Keratinocyte (primary cell): ENCODE data around the gene PEDS1. TPM values are rescaled to one million over a fixed set of nuclear protein-coding genes. Genes with fewer than 3 reads are reported as not detected.

Experiments
- DNase-seq: peaks from one replicate; pipeline ENCODE4 v3.0.0-alpha.2; 2011; ENCODE audit warnings: low read depth, missing footprints, low spot score
- FAIRE-seq: peaks from 2 replicates; lab custom pipeline; 2011; peaks lifted over from hg19 to GRCh38; lab: Jason Lieb, UNC
- H2AFZ ChIP-seq: 2 replicates; pipeline ENCODE4 v1.6.0; 2012; ENCODE audit warnings: low read length, control low read depth, inconsistent platforms; ENCODE audit not compliant: control insufficient read depth
- H3K27ac ChIP-seq: 2 replicates; pipeline ENCODE4 v1.5.1; 2011; ENCODE audit warnings: low read length; ENCODE audit not compliant: control insufficient read depth, insufficient read depth
- H3K27me3 ChIP-seq: 3 replicates; pipeline ENCODE4 v1.6.0; 2011; ENCODE audit warnings: low read length; ENCODE audit not compliant: control insufficient read depth, insufficient read depth; ENCODE audit errors: extremely low read depth
- H3K36me3 ChIP-seq, 2 experiments: 2 replicates in 1 of 2; 3 replicates in 1 of 2; pipeline ENCODE4 v1.5.1; 2011; ENCODE audit warnings: low read length in 2 of 2, mild to moderate bottlenecking in 1 of 2; ENCODE audit not compliant: control insufficient read depth in 2 of 2, insufficient read depth in 2 of 2; ENCODE audit errors: extremely low read depth in 1 of 2
- H3K4me1 ChIP-seq: 3 replicates; pipeline ENCODE4 v1.5.1; 2011; ENCODE audit warnings: low read length; ENCODE audit not compliant: control insufficient read depth, insufficient read depth; ENCODE audit errors: extremely low read depth
- H3K4me2 ChIP-seq: 3 replicates; pipeline ENCODE4 v1.6.0; 2011; ENCODE audit warnings: low read depth, low read length; ENCODE audit not compliant: control insufficient read depth, insufficient read depth; ENCODE audit errors: extremely low read depth
- H3K4me3 ChIP-seq, 3 experiments: fragments of 200-600 bp in 1 of 3; sonication (generic) in 1 of 3; 2 replicates in 2 of 3; 3 replicates in 1 of 3; pipeline ENCODE4 v1.5.1; 2011 to 2016; ENCODE audit warnings: low read length in 3 of 3, mild to moderate bottlenecking in 3 of 3, control low read depth in 2 of 3, inconsistent platforms in 1 of 3, low read depth in 1 of 3, mixed read lengths in 1 of 3, mixed run types in 1 of 3, moderate library complexity in 1 of 3; ENCODE audit not compliant: control insufficient read depth in 2 of 3, insufficient read depth in 2 of 3; ENCODE audit errors: extremely low read depth in 1 of 3
- H3K79me2 ChIP-seq: 2 replicates; pipeline ENCODE4 v1.6.0; 2012; ENCODE audit warnings: low read length; ENCODE audit not compliant: control insufficient read depth, insufficient read depth
- H3K9ac ChIP-seq: 3 replicates; pipeline ENCODE4 v1.6.0; 2011; ENCODE audit warnings: low read length; ENCODE audit not compliant: control insufficient read depth, insufficient read depth; ENCODE audit errors: extremely low read depth
- H3K9me1 ChIP-seq: 3 replicates; pipeline ENCODE4 v1.6.0; 2011; ENCODE audit warnings: low read length; ENCODE audit not compliant: control insufficient read depth, insufficient read depth; ENCODE audit errors: extremely low read depth
- H3K9me3 ChIP-seq: 2 replicates; pipeline ENCODE4 v1.5.1; 2012; ENCODE audit warnings: low read depth, low read length; ENCODE audit not compliant: control insufficient read depth
- H4K20me1 ChIP-seq: 3 replicates; pipeline ENCODE4 v1.6.0; 2011; ENCODE audit warnings: low read length; ENCODE audit not compliant: control insufficient read depth, insufficient read depth; ENCODE audit errors: extremely low read depth
- EZH2 ChIP-seq: IDR thresholded peaks from one replicate; pipeline ENCODE4 v1.6.1; 2012; ENCODE audit warnings: inconsistent platforms, mild to moderate bottlenecking, low read length, moderate library complexity
- dilution Hi-C: fragments of 300-500 bp; cut with MboI; formaldehyde crosslinking; loops from one replicate; pipeline ENCODE4 v1.7.0; 2020; ENCODE audit warnings: low sequenced_read_pairs; ENCODE audit not compliant: extremely low pct_ligation_motif_present
- polyA plus RNA-seq, 5 experiments: library from polyadenylated mRNA; depleted of rRNA in 3 of 5; stranded (reverse) in 3 of 5; stranded (forward) in 1 of 5; unstranded in 1 of 5; fragments of >200 nt; gene quantifications; 1 replicate in 1 of 5; 2 replicates in 3 of 5; 3 replicates in 1 of 5; pipeline versions ENCODE4 v1.2.1 to v1.2.3, GENCODE V29; 2011 to 2012; ENCODE audit warnings: missing spikeins in 2 of 5, low read depth in 1 of 5, low replicate concordance in 1 of 5
- TF ChIP-seq, protein P1 (sequence below), 3 experiments: IDR thresholded peaks in 1 of 3; conservative IDR thresholded peaks in 1 of 3; optimal IDR thresholded peaks in 1 of 3; 2 replicates in 2 of 3; 3 replicates in 1 of 3; pipeline versions ENCODE3 to v1.5.1; 2011; ENCODE audit warnings: low read length in 3 of 3, mild to moderate bottlenecking in 3 of 3, moderate library complexity in 2 of 3, control low read depth in 1 of 3, inconsistent platforms in 1 of 3; ENCODE audit not compliant: insufficient read depth in 2 of 3; ENCODE audit errors: extremely low read depth in 1 of 3

The PEDS1 gene
- polyA plus RNA-seq, 1 donor (not counting 4 experiments of a cell fraction or from before 2014, with no cell fraction given): 48.7 TPM

DNA sequence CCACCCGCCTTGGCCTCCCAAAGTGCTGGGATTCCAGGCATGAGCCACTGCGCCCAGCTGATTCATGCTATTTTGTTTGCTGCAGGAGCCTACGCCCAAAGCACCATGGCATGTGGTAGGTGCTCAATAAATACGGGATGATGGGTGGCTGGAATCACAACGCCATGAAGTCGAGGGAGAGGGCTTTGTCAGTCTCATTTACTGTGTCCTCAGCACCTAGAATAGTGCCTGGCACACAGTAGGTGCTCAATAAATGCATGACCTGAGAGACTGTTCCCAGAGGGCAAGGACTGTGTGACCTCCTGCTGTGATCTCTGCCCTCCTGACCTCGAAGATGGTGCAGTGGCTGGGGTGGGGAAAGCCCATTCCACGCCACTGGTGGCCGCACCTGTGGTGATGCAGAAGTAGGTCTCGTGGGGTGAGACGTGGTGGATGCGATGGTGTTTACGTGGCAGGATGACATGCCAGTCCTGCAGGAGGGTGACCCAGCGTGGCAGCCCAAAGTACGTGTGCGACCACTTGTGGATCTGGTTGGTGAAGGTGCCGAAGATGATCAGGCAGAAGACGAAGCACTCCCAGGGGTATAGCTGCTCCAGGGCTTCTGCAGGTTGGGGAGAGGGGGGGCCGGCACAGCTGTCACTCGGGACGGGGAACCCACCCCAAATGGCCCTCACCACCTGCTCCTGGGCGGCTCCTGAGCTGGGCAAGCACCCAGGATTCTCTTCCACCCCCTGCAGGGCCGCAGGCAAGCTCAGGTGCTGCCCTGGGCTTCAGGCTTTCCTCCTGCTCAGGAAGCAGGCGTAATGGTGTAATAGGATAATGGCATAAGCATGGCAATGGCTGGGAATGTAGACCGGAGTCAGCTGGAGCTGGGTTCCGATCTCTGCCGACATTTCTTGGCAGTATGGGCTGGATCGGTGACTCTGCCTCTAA is 25.7 kb downstream of the PEDS1 start:
- H3K79me2 ChIP-seq: peaks cover 39% of the 10 kb centered on the region
- no peak for DNase-seq
- TF ChIP-seq EZH2: no peak
- TF ChIP-seq, protein P1, sequence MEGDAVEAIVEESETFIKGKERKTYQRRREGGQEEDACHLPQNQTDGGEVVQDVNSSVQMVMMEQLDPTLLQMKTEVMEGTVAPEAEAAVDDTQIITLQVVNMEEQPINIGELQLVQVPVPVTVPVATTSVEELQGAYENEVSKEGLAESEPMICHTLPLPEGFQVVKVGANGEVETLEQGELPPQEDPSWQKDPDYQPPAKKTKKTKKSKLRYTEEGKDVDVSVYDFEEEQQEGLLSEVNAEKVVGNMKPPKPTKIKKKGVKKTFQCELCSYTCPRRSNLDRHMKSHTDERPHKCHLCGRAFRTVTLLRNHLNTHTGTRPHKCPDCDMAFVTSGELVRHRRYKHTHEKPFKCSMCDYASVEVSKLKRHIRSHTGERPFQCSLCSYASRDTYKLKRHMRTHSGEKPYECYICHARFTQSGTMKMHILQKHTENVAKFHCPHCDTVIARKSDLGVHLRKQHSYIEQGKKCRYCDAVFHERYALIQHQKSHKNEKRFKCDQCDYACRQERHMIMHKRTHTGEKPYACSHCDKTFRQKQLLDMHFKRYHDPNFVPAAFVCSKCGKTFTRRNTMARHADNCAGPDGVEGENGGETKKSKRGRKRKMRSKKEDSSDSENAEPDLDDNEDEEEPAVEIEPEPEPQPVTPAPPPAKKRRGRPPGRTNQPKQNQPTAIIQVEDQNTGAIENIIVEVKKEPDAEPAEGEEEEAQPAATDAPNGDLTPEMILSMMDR (optimal IDR thresholded peaks at IDR 0.05 in 1 of 3, IDR thresholded peaks at IDR 0.05 in 1 of 3, conservative IDR thresholded peaks at IDR 0.05 in 1 of 3; ENCODE audit: extremely low read depth in 1 of 3, insufficient read depth in 2 of 3, low read length in 3 of 3): no peak
- no peak overlapping the region for H2AFZ ChIP-seq
- no peak overlapping the region for H3K4me3 ChIP-seq
- no peak overlapping the region for H3K9ac ChIP-seq
- H3K36me3 ChIP-seq: peaks cover 57 to 67% of the 10 kb centered on the region in 2 experiments
- H4K20me1 ChIP-seq: peaks cover 14% of the 10 kb centered on the region
- no peak for FAIRE-seq
- peaks cover 9% of the 10 kb centered on the region for H3K4me1 ChIP-seq
- no peak overlapping the region for H3K27ac ChIP-seq
- H3K27me3 ChIP-seq: no peaks in the 10 kb centered on the region
- no peaks in the 10 kb centered on the region for H3K9me3 ChIP-seq
- no peak overlapping the region for H3K4me2 ChIP-seq
- dilution Hi-C loops: no loop called here
- H3K9me1 ChIP-seq: no peaks in the 10 kb centered on the region

DNA sequence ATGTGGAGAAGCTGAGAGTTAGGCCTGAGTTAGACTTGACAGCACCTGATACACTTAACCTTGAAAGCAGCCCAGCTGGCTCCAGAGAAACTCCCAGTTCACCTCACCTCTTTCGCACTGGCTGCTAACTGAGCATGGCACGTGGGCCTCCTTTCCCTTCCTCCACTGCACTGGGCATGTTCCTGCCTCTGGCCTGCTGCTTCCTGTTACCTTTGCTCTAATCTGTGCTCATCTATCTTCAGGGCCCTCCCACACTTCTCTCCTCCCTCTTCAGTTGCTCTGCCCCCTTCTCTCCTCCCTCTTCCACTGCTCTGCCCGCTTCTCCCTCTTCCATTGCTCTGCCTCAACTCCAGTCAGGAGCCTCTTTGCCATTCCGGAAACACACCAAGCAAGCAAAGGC is 26.9 kb downstream of the PEDS1 start:
- no peaks in the 10 kb centered on the region for H3K9me3 ChIP-seq
- no peak overlapping the region for H2AFZ ChIP-seq
- H3K4me3 ChIP-seq: no peak overlapping the region
- peaks cover 57 to 60% of the 10 kb centered on the region in 2 experiments for H3K36me3 ChIP-seq
- H3K27ac ChIP-seq: peak overlapping the region; percentile 53
- peaks cover 9% of the 10 kb centered on the region for H4K20me1 ChIP-seq
- DNase-seq: no peak
- FAIRE-seq: peak; percentile 83
- dilution Hi-C loops: no loop called here
- H3K4me2 ChIP-seq: no peak overlapping the region
- no peaks in the 10 kb centered on the region for H3K27me3 ChIP-seq
- peaks cover 9% of the 10 kb centered on the region for H3K4me1 ChIP-seq
- TF ChIP-seq, protein P1 (optimal IDR thresholded peaks at IDR 0.05 in 1 of 3, IDR thresholded peaks at IDR 0.05 in 1 of 3, conservative IDR thresholded peaks at IDR 0.05 in 1 of 3; ENCODE audit: extremely low read depth in 1 of 3, insufficient read depth in 2 of 3, low read length in 3 of 3): no peak
- no peak for TF ChIP-seq EZH2
- H3K79me2 ChIP-seq: peaks cover 30% of the 10 kb centered on the region
- no peak overlapping the region for H3K9ac ChIP-seq
- no peaks in the 10 kb centered on the region for H3K9me1 ChIP-seq
